ENCODE results near the gene GJC1.
"Not testable (repeated sequence)": the region's sequence is repeated elsewhere in the genome, so short reads cannot be mapped to it uniquely, and the experiment has no call there.

The GJC1 gene

GRCh38 chr17:44842748-44843147 lies 12.7 kb upstream of the GJC1 start:
- no peak for DNase-seq

GRCh38 chr17:44840936-44841335 lies 10.8 kb upstream of the GJC1 start:
- no peak for DNase-seq

- DNase-seq, result no peak
Observed at GRCh38 chr17:44840274-44840673, 10.2 kb upstream of the GJC1 start.

GRCh38 chr17:44837196-44837595 lies 7.1 kb upstream of the GJC1 start:
- DNase-seq, result no peak

- DNase-seq, result no peak
Observed at GRCh38 chr17:44832805-44833204, 2.7 kb upstream of the GJC1 start.

GRCh38 chr17:44831371-44831770 lies 1.3 kb upstream of the GJC1 start:
- DNase-seq, result no peak

- no peak for DNase-seq
Observed at GRCh38 chr17:44830359-44831288, 537 bp upstream of the GJC1 start.

GRCh38 chr17:44828919-44829522 lies 1.1 kb downstream of the GJC1 start:
- no peak for DNase-seq

GRCh38 chr17:44827863-44828262 lies 2.2 kb downstream of the GJC1 start:
- no peak for DNase-seq

- DNase-seq, result no peak
Observed at GRCh38 chr17:44826123-44826790, 3.8 kb downstream of the GJC1 start.

- not testable (repeated sequence) for DNase-seq
Observed at GRCh38 chr17:44825236-44825635, 4.9 kb downstream of the GJC1 start.

GRCh38 chr17:44820631-44821212 lies 9.4 kb downstream of the GJC1 start:
- DNase-seq, result peak; percentile 90

- not testable (repeated sequence) for DNase-seq
Observed at GRCh38 chr17:44818508-44818907, 11.6 kb downstream of the GJC1 start.

GRCh38 chr17:44812263-44812662 lies 17.8 kb downstream of the GJC1 start:
- no peak for DNase-seq

- not testable (repeated sequence) for DNase-seq
Observed at GRCh38 chr17:44808656-44809388, 21.3 kb downstream of the GJC1 start.

GRCh38 chr17:44808156-44808555 lies 21.9 kb downstream of the GJC1 start:
- no peak for DNase-seq

GRCh38 chr17:44807817-44808155 lies 22.3 kb downstream of the GJC1 start:
- no peak for DNase-seq

- no peak for DNase-seq
Observed at GRCh38 chr17:44807093-44807816, 22.8 kb downstream of the GJC1 start.

- DNase-seq, result no peak
Observed at GRCh38 chr17:44804302-44805089, 25.6 kb downstream of the GJC1 start.

- no peak for DNase-seq
Observed at GRCh38 chr17:44801880-44802279, 28.2 kb downstream of the GJC1 start.

- no peak for DNase-seq
Observed at GRCh38 chr17:44798356-44798755, 31.7 kb downstream of the GJC1 start.

Measured in NCI-H1436 treated with DMSO at 0.1 percent for 48 hours (cell line).